ENCODE measurements around the gene KRT73. TPM values are rescaled to one million over a fixed set of nuclear protein-coding genes. Genes with fewer than 3 reads are reported as not detected.

KRT73 gene
- polyA plus RNA-seq, 12 donors: 0.05 to 0.15 TPM; not detected in 10

GRCh38 chr12:52622349-52622748 is 4.0 kb upstream of the KRT73 start:
- no peak for DNase-seq

GRCh38 chr12:52618866-52619265 is 507 bp upstream of the KRT73 start:
- no peak for DNase-seq

GRCh38 chr12:52617403-52617785 is 965 bp downstream of the KRT73 start:
- DNase-seq: no peak

- DNase-seq: no peak
These were observed 1.5 kb downstream of the KRT73 start for GRCh38 chr12:52616680-52617402.

- no peak for DNase-seq
These were observed 2.4 kb downstream of the KRT73 start for GRCh38 chr12:52615912-52616311.

GRCh38 chr12:52615208-52615868 is 3.0 kb downstream of the KRT73 start:
- DNase-seq: no peak

GRCh38 chr12:52614381-52615207 is 3.8 kb downstream of the KRT73 start:
- no peak for DNase-seq

GRCh38 chr12:52613384-52614030 is 4.9 kb downstream of the KRT73 start:
- DNase-seq: no peak

- no peak for DNase-seq
These were observed 5.7 kb downstream of the KRT73 start for GRCh38 chr12:52612431-52613383.

- DNase-seq: no peak
These were observed 7.3 kb downstream of the KRT73 start for GRCh38 chr12:52611080-52611468.

GRCh38 chr12:52608826-52609630 is 9.3 kb downstream of the KRT73 start:
- no peak for DNase-seq

GRCh38 chr12:52608161-52608560 is 10.2 kb downstream of the KRT73 start:
- DNase-seq: no peak

GRCh38 chr12:52607314-52607713 is 11.0 kb downstream of the KRT73 start:
- DNase-seq: no peak

- DNase-seq: no peak
These were observed 11.7 kb downstream of the KRT73 start for GRCh38 chr12:52606581-52607218.

- DNase-seq: no peak
These were observed 12.3 kb downstream of the KRT73 start for GRCh38 chr12:52606096-52606495.

GRCh38 chr12:52605542-52605941 is 12.8 kb downstream of the KRT73 start:
- no peak for DNase-seq

- no peak for DNase-seq
These were observed 13.5 kb downstream of the KRT73 start for GRCh38 chr12:52604859-52605258.

GRCh38 chr12:52603314-52603713 is 15.0 kb downstream of the KRT73 start:
- no peak for DNase-seq

- no peak for DNase-seq
These were observed 15.8 kb downstream of the KRT73 start for GRCh38 chr12:52602552-52602951.

- DNase-seq: no peak
These were observed 16.7 kb downstream of the KRT73 start for GRCh38 chr12:52601671-52602070.
